GM18499 (cell line): ENCODE measurements around the gene SPHK2.

ENCODE experiments used
- ATAC-seq: cut with Tn5 transposase; IDR thresholded peaks from one replicate; pipeline ENCODE4 v1.9.1; 2021; ENCODE audit warnings: moderate number of reproducible peaks; ENCODE audit not compliant: insufficient read depth, unreplicated experiment

SPHK2 gene

DNA sequence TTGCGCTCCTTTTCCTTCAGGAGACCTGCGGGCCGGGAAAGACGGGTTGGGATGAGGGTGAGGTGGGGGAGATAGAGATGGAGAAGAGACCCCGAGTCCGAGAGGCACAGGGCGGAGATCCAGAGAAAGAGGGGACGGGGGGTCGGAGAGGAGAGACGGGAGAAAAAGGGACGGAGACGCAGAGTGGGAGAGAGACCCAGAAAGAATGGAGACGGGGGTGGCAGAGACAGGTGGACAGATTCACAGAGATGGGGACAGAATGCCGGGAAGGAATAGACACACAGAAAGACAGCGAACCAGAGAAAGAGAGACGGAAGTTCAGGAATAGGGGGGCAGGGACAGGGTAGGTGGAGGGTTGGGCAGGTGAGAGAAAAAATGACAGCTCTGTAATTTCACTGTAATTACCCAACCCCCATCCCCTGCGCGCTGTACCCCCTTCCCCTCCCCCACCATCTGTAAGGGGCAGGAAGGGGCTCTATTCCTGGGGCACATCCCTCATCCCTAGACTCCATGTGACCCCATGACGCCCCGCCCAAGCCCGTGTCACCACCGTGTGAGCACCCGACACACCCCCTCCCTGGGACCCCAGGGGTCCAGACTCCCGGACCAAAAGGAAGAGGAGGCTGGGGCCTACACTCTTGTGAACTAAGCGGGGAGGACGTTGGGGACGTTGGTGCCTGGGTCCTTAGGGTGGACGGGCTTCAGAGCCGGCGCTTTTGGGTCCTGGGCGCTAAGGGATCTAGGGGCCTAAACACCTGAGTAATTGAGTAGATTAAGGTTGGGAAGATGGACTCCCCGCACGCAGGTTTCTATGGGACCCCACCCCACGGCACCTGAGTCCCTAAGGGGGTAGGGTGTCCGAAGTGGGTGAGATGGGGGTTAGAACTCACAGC is 16.9 kb downstream of the SPHK2 start:
- ATAC-seq: no peak

DNA sequence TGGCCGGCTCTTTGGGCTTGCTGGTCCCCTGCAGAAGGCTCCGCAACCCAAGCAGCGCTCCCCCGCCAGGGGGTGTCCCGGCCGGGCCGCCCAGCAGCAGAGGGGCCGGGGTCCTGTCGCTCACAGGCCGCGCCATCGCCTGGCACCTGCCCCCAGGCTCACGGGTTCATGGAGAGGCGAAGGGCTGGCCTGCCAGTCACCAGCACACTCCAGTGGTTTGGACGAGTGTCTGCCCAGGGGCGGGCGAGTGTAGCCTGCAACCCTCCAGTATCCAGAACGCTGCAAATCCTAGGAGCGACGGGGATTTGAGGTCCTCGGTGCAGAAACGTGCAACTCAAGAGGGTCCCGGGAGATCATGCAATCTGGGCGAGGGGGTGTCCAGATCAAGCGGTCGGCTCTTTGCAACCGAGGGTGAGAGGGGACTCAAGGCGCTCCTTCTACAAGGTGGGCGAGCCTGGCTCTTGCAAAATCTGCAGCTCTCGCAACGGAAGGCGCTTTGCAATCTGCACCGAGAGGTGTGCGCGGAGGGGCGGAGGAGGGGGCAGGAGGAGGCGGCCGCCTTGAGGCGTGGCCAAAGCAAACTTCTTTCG is 17.6 kb downstream of the SPHK2 start, which contains the start of gene DBP:
Gene DBP (minus strand): TSS at position 521 of the 590 bp plus-strand sequence. CDS start 385 bp downstream, at position 136.
- ATAC-seq: no peak

DNA sequence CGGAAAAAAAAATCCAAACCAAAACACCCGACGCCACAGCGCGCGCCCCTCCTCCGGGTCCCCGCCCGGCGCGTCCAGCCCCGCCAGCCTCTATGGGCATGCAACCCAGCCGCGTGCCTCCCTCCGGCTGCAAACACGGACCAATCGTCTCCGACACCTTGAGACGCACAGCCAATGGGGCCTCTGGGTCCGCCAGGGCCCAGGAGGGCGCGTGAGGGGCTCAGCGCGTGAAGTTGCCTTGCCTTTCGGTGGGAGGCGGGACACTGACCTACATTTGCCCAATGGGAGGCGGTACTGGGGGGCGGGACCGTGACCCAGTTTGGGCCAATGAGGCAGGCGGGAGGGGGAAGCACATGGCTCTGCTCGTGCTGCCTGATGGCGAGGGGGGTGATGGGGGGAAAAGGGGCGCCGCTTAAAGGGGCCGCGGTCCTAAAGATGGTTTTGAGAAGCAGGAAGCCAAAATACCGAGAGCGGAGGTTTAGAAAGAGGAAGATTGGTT is 18.2 kb downstream of the SPHK2 start:
- ATAC-seq: peak; percentile 44

DNA sequence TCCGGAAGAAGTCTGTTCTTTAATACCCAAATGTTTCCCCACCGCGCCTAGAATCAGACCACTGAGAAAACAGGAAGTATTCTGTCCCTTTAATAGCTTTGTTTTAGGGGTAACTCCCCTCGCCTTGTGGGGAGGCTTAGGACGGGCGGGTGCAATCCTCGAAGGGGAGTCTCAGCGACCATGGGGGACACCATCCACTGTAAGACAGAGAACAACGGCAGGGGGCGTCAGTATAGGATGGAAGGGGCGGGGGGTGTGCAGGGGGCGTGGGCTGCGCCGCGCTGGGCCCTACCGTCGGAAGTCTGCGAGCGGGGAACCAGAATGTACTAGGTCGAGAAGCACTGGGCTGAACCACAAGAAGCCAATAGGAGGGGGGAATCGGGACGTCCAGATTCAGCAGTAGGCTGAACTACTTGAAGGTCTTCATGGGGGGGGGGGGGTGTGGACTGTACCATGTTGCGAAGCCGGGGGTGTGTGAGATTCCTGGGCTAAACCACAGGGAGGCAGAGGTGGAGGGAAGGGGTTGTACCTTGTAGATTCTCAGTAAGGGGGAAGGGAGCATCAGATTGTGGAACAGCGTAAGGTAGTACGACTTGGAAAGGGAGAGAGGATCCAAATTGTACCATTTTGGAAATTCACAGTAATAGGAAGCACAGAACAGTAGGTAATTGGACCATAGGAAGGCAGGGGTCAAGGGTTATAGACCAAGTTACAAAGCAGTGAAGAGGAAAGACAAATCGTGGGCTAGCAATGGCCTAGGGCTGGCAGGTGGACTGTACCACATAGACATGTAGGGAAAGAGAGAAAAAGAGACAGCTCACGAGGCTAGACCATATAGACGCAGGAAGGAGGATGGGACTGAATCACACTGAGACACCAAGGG is 18.9 kb downstream of the SPHK2 start:
- ATAC-seq: peak; percentile 3

DNA sequence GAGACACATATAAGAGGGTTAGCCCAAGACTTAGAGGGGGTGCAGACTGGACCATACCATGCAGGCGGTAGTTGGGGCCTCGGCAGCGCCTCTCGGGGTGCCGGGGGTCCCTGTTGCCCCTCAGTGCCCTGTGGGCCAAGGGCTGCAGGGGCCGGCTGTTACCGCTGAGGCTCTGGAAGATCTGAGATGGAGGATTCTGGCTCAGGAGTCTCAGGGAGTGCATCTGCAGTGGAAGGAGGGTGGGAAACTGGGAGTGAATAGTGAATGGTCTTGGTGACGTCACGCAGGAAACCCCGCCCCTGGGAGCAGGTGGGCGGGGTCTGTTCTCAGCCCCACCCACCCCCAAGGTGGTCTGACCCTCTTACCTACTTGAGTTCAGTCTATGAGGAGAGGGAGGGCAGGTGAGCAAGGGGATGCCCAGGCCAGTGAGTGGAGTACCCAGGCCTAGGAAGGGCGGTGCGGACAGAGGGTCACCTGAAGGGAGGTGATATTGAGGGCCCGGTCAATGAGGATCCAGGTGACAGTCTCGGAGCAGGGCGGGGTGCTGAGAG is 19.6 kb downstream of the SPHK2 start:
- no peak for ATAC-seq

DNA sequence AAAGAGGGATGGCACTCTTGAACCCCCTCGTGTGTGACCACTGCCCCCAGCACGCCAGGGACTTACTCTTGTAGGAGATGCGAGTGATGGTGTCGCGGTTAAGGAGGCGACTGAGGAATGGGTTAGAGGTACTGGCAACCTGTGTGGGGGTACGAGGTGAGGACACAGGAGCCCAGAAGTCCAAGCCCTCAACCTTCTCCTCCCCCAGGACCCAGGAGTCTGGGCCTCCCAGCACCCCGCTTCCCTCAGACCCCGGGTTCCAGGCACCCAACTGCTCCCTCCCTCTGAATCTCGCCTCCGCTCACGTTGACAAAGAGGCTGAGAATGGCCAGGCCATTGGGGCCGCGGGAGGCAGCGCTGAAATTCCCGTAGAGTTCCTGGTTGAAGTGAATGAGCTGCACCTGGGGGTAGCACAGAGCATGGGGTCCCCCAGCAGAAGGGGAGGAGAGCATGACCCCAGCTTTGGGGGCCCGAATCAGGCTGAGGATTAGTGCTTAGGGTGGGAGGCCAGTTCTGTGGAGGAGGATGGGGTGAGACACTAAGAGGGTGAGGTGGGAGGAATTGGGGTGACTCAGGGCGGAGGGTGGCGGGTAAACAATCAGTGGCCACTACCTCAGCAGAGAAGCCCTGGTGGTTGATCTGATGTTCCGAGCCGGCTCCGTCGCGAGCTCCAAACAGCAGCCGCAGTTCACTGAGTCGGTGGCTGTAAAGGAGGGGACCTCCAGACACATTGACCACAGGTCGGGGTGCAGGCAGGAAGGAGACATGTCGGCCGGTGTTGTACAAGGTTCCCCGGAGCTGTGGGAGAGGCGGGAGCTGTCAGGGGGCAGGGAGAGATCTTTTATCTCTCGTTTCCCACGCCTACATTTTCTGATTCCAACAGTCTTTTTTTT is 20.4 kb downstream of the SPHK2 start:
- no peak for ATAC-seq

DNA sequence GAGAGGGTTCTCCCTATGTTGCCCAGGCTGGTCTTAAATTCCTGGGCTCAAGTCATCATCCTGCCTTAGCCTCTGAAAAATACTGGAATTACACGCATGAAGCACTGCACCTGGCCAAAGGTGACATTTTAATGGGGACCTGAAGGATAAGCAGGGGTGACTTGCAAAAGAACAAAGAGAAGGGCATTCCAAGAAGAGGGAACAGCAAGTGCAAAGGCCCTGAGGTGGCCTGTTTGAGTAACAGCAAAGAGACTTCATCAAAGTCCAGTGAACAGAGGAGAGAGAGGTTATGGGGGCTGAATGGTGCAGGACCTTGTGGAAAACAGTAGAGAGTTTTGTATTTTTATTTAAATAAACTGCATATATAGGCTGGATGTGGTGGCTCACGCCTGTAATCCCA is 22.5 kb downstream of the SPHK2 start:
- ATAC-seq: no peak

DNA sequence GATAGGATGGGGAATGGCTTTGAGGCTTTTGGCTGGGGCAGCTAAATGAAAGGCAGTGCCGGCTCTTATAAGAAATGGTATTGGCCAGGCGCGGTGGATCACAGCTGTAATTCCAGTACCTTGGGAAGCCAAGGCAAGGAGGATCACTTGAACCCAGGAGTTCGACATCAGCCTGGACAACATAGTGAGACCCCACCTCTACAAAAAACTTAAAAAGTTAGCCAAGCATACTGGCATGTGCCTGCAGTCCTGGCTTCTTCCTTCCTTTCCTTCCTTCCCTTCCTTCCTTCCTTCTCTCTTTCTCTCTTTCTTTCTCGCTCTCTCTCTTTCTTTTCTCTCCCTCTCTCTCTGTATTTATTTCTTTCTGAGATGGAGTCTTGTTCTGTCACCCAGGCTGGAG is 23.6 kb downstream of the SPHK2 start:
- no peak for ATAC-seq

DNA sequence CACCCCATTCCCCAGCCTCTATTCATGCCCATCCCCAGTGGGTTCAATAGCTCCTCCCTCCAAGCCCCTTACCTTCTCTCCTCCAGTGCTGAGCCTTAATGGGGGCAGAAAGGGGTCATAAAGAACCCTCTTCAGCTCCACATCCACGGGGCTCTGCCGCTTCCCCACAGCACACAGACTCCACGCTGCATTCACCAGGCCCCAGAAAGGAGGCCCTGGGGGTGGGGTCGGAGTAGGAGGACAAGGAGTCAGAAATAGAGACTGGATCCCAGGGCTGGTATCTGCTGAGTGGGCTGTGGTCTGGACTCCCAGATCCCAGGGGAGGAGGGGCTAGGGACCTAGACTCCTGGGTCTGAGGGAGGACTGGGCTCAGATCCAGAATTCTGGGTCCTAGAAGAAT is 25.0 kb downstream of the SPHK2 start:
- no peak for ATAC-seq

DNA sequence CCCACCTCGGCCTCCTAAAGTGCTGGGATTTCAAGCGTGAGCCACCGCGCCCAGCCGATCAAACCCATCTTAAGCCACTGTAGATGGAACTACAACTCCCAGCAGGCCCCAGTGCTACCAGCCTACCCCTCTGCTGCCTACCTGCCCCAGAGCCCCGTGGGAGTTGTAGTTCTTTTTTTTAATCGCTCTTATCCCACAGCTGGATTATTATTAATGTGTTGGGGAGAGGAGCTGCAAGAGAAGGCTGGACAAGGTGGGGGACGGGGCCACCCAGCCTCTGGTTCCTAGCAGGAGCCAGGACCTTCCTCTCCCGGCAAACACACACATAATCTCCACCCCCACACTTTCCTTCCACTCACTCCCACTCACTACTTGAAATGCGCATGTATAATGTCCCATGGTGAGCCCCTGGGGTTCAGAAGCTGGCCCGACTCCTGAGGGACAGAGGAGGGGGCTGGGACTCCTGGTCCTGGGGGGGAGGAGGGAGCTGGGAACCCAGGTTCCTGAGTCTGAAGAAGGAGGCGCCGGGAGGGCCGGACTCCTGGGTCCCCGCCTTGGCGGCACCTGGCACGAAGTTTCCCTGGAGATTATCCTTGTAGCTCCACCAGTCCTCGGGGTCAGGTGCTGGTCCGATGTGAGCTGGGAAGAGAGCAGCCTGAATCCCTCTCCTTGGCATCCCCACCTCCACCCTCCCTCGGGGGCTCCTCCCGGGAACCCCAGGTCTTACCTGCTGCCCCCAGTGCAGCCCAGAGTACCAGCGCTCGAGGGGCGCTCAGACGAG is 25.7 kb downstream of the SPHK2 start:
- no peak for ATAC-seq

DNA sequence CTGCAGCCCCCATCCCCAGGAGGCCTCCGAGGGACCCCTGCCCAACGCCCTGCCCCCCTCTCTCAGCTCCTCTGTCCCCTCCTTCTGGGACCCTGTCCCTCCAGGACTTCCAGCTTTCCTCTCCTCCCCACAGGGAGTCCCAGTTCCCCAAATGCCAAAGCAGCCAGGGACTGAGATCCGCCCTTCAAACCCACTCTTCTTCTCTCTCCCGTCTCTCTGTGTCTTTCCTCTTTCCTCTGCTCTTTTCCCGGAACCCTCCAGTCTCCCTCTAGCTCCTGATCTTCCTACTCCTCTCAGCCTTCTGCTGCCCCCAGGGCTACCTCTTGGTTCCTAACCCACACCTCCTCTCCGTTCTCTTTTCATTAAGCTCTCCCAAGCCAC is 26.3 kb downstream of the SPHK2 start:
- ATAC-seq: no peak

DNA sequence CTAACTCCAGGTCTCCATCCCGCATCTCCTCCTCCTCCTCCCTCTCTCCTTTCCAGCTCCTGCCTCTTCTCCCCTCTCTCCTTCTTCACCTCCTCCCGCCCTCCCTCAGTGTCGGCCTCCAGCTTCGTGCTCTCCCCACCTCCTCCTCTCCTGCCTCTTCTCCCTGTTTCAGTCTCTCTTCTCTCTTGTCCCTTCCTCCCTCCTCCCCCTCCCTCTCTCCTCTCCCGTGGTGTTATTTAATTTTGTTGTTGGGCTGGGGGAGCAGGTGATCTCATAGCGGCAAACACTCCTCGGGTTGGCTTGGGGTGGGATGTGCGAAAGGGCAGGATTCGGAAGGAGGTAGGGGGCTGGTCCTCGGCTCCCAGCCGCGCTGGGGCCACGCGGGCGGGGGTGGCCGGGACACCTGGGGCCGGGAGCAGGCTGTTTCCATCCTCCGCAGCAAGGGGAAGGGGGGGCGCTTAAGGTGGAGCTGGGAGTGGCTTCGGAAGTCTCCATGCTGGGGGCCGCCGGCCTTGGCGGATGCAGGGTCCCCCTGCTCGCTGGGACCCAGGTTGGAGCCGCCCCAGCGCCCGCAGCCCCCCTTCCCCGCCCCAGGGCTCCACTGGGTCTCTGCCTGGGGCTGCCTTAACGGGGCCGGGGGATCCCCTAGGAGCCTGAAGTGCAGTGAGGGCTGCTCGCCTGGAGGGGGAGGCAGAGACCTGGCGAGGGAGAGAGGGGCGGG is 26.9 kb downstream of the SPHK2 start, which contains the start of gene CA11:
Gene CA11 (minus strand): TSS at position 187 of the 721 bp plus-strand sequence. CDS start 555 bp downstream, outside the sequence.
- ATAC-seq: no peak

DNA sequence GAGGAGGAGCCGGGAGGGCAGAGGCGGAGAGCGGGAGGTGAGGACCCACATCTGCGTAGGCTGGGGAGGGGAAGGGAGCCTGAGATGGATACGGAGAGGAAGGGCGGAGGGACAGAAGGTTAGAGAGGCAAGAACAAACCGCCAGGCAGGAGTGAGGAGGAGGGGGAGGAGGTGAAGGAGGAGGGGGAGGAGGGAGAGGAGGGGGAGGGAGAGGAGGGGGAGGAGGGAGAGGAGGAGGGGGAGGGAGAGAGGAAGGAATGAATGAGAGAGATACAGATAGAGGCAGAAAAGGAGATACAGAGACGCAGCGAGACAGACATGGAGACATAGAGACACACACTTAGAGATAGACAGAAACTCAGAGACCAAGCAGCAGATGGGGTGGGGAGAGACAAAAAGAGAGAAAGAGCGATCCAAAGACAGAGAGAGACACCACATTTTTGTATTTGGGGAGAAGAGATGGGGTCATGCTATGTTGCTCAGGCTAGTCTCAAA is 27.5 kb downstream of the SPHK2 start:
- no peak for ATAC-seq

DNA sequence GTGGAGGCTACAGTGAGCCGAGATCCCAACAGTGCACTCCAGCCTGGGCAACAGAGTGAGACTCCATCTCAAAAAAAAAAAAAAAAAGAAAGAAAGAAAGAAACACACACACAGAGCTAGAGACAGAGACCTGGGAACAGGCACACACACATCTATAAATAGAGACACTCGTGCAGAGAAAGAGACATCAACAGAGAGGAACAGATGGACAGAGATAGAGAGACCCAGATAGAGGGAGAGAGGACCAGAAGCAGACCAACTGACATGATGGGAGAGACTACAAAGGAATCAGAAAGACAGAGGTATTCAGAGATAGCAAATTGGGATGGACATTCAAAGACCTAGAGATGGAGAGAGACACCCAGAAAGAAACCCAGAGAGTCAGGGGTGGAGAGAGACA is 28.8 kb downstream of the SPHK2 start:
- no peak for ATAC-seq

DNA sequence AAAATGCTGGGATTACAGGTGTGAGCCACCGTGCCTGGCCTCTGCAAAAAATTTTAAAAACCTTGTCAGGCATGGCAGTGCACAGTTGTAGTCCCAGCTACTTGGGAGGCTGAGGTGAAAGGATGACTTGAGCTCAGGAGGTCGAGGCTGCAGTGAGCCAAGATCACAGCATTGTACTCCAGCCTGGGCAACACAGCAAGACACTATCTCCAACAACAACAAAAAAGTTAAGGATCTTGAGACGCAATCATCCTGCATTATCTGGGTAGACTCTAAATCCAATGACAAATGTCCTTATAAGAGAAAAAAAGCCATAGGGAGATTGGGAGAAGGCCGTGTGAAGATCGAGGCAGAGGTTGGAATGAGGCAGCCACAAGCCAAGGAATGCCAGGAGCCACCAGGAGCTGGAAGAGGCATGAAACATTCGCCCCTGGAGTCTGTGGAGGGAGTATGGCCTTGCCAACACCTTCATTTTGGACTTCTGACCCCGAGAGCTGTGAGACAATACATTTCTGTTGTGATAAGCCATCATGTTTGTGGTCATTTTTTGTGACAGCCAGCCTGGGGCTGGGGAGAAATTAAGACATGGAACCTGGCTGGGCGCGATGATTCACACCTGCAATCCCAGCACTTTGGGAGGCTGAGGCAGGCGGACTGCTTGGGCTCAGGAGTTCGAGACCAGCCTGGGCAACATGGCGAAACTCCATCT is 31.8 kb downstream of the SPHK2 start:
- ATAC-seq: no peak

DNA sequence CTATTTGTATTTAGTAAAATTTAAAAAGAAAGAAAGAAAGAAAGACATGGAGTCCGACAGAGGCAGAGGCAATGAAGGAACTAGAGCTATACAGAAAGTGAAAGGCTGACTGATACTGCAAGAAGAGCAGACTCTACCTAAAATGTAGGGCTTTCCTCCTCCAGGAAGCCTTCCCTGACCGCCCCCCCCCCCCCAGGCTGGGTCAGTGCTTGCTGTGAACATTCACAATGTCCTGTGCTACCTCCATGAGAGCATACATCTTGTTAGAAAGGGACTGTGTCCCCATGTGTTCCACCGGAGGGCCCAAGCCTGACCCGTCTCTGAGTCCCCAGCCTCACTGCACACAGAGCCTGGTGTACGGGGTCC is 32.4 kb downstream of the SPHK2 start:
- no peak for ATAC-seq
